DOHH2 (cell line): ENCODE measurements around the gene PPP1R13B.

ENCODE experiments used
- H3F3A ChIP-seq: fragments of 200-600 bp; sonication (generic), shearing (Covaris generic); 2 replicates; pipeline ENCODE4 v1.6.0; 2016; ENCODE audit warnings: antibody characterized with exemption, mild to moderate bottlenecking; ENCODE audit not compliant: control insufficient read depth, insufficient read depth
- H3K27ac ChIP-seq: fragments of 200-600 bp; sonication (generic); 2 replicates; pipeline ENCODE4 v1.5.1; 2014; ENCODE audit warnings: low read depth, mild to moderate bottlenecking, low read length, moderate library complexity
- H3K27me3 ChIP-seq: fragments of 200-600 bp; sonication (generic); 2 replicates; pipeline ENCODE4 v1.6.1; 2014; ENCODE audit warnings: mild to moderate bottlenecking, low read length, mixed read lengths; ENCODE audit not compliant: control insufficient read depth
- H3K36me3 ChIP-seq: fragments of 200-600 bp; sonication (generic); 2 replicates; pipeline ENCODE4 v1.6.1; 2014; ENCODE audit warnings: mild to moderate bottlenecking, low read length, moderate library complexity, mixed read lengths; ENCODE audit not compliant: control insufficient read depth
- H3K4me1 ChIP-seq: fragments of 200-600 bp; sonication (generic); 2 replicates; pipeline ENCODE4 v1.6.1; 2014; ENCODE audit warnings: mild to moderate bottlenecking, low read length, mixed read lengths; ENCODE audit not compliant: control insufficient read depth
- H3K4me2 ChIP-seq: fragments of 200-600 bp; sonication (generic); 2 replicates; pipeline ENCODE4 v1.6.0; 2014; ENCODE audit warnings: mild to moderate bottlenecking, low read length, moderate library complexity
- H3K4me3 ChIP-seq: fragments of 200-600 bp; sonication (generic); 2 replicates; pipeline ENCODE4 v1.5.1; 2014; ENCODE audit warnings: mild to moderate bottlenecking, low read length, mixed read lengths
- H3K79me2 ChIP-seq: fragments of 200-600 bp; sonication (generic); 2 replicates; pipeline ENCODE4 v1.6.1; 2014; ENCODE audit warnings: mild to moderate bottlenecking, low read length, mixed read lengths; ENCODE audit not compliant: control insufficient read depth
- H3K9me2 ChIP-seq: fragments of 200-600 bp; sonication (generic); replicated peaks from 2 replicates; pipeline ENCODE4 v1.6.1; 2014; ENCODE audit warnings: mild to moderate bottlenecking, low read length, mixed read lengths; ENCODE audit not compliant: control insufficient read depth
- H3K9me3 ChIP-seq: fragments of 200-600 bp; sonication (generic); 2 replicates; pipeline ENCODE4 v1.6.1; 2014; ENCODE audit warnings: antibody characterized with exemption, low read length, mixed read lengths; ENCODE audit not compliant: control insufficient read depth, insufficient read depth
- H4K20me1 ChIP-seq: fragments of 200-600 bp; sonication (generic); 2 replicates; pipeline ENCODE4 v1.6.0; 2014; ENCODE audit warnings: low read depth, mild to moderate bottlenecking, antibody characterized with exemption, low read length, moderate library complexity; ENCODE audit not compliant: control insufficient read depth, insufficient read depth
- CTCF ChIP-seq: fragments of 200-600 bp; sonication (generic); IDR thresholded peaks from one replicate; pipeline ENCODE4 v1.5.1; 2014; ENCODE audit warnings: antibody characterized with exemption, mild to moderate bottlenecking, low read depth, low read length; ENCODE audit not compliant: poor library complexity, severe bottlenecking
- EZH2phosphoT487 ChIP-seq: fragments of 200-600 bp; sonication (generic); IDR thresholded peaks from 2 replicates; pipeline ENCODE4 v1.6.1; 2017; ENCODE audit warnings: borderline replicate concordance, mild to moderate bottlenecking, antibody characterized with exemption, low read length, moderate library complexity, mixed read lengths

PPP1R13B gene

GRCh38 chr14:103832046-103832445 lies 15.3 kb downstream of the PPP1R13B start:
- Histone ChIP-seq H3K27ac (no peak overlapping the region), H3K4me3 (no peak overlapping the region), H3K27me3 (no peaks in the 10 kb centered on the region), H3K4me2 (no peak overlapping the region), H3K36me3 (no peaks in the 10 kb centered on the region), H3F3A (no peaks in the 10 kb centered on the region), H3K79me2 (peaks cover 3% of the 10 kb centered on the region; the same call in 1 of the 2 replicates), H3K4me1 (no peaks in the 10 kb centered on the region), H3K9me3 (no peaks in the 10 kb centered on the region), H3K9me2 (no peaks in the 10 kb centered on the region), H4K20me1 (no peaks in the 10 kb centered on the region)
- TF ChIP-seq CTCF, result no peak
- no peak for TF ChIP-seq EZH2phosphoT487

- H3K9me3 ChIP-seq, result no peaks in the 10 kb centered on the region
- H3K27ac ChIP-seq, result no peak overlapping the region
- H3K27me3 ChIP-seq, result no peaks in the 10 kb centered on the region
- H3K4me1 ChIP-seq, result no peaks in the 10 kb centered on the region
- H4K20me1 ChIP-seq, result no peaks in the 10 kb centered on the region
- H3K4me3 ChIP-seq, result no peak overlapping the region
- H3K9me2 ChIP-seq, result no peaks in the 10 kb centered on the region
- no peaks in the 10 kb centered on the region for H3K36me3 ChIP-seq
- no peaks in the 10 kb centered on the region for H3F3A ChIP-seq
- H3K4me2 ChIP-seq, result no peak overlapping the region
- H3K79me2 ChIP-seq, result peaks cover 3% of the 10 kb centered on the region; the same call in 1 of the 2 replicates
- no peak for TF ChIP-seq CTCF
- TF ChIP-seq EZH2phosphoT487, result no peak
Observed at GRCh38 chr14:103830511-103831270, 16.7 kb downstream of the PPP1R13B start.

GRCh38 chr14:103828315-103828967 lies 18.9 kb downstream of the PPP1R13B start:
- H4K20me1 ChIP-seq, result no peaks in the 10 kb centered on the region
- no peak for TF ChIP-seq CTCF
- no peak for TF ChIP-seq EZH2phosphoT487
- H3K27me3 ChIP-seq, result no peaks in the 10 kb centered on the region
- no peaks in the 10 kb centered on the region for H3K4me1 ChIP-seq
- H3K79me2 ChIP-seq, result peaks cover 3% of the 10 kb centered on the region; the same call in 1 of the 2 replicates
- H3F3A ChIP-seq, result no peaks in the 10 kb centered on the region
- H3K9me3 ChIP-seq, result no peaks in the 10 kb centered on the region
- no peak overlapping the region for H3K4me2 ChIP-seq
- H3K27ac ChIP-seq, result no peak overlapping the region
- H3K36me3 ChIP-seq, result no peaks in the 10 kb centered on the region
- no peaks in the 10 kb centered on the region for H3K9me2 ChIP-seq
- H3K4me3 ChIP-seq, result no peak overlapping the region
